ENCODE data around the gene AGBL1. TPM values are rescaled to one million over a fixed set of nuclear protein-coding genes. Genes with fewer than 3 reads are reported as not detected.

The AGBL1 gene
- total and polyA plus RNA-seq, 2 donors (not counting 1 experiment from before 2014, with no cell fraction given): not detected

GRCh38 chr15:86796521-86796920 lies 716.9 kb downstream of the AGBL1 start:
- H3K4me1 ChIP-seq (ENCODE audit: control insufficient read depth in 2 of 2, insufficient read depth in 2 of 2, low read length in 2 of 2): no peaks in the 10 kb centered on the region
- intact Hi-C loops (cut with micrococcal nuclease): no loop called here
- POLR2A ChIA-PET: no interaction called here
- no peaks in the 10 kb centered on the region for H3K9me3 ChIP-seq (ENCODE audit: control extremely low read depth in 1 of 3, control insufficient read depth in 2 of 3, insufficient read depth in 1 of 3, low read length in 2 of 3)
- Mint-ChIP-seq H3K9me3 (ENCODE audit: insufficient read depth) (no peaks in the 10 kb centered on the region), H3K4me3 (no peak overlapping the region), H3K27ac (no peak overlapping the region), H3K27me3 (no peaks in the 10 kb centered on the region), H3K4me1 (no peaks in the 10 kb centered on the region)
- WGBS (ENCODE audit: insufficient coverage): no CpG with 5 or more reads among the region's 1 CpG
- H3K9ac ChIP-seq (ENCODE audit: low read length): no peak overlapping the region
- DNase-seq: no peak
- no peak overlapping the region for H3K27ac ChIP-seq (ENCODE audit: low read length in 2 of 2)
- CTCF ChIA-PET: no interaction called here
- H3K27me3 ChIP-seq (replicated peaks in 1 of 4; ENCODE audit: control extremely low read depth in 1 of 4, control insufficient read depth in 3 of 4, insufficient read depth in 4 of 4, low read length in 3 of 4): no peaks in the 10 kb centered on the region
- no peak overlapping the region for H2AFZ ChIP-seq (ENCODE audit: insufficient read depth, low read depth, low read length, poor library complexity, severe bottlenecking)
- ATAC-seq (ENCODE audit: low read depth): no peak
- no peaks in the 10 kb centered on the region for H3K79me2 ChIP-seq (ENCODE audit: control insufficient read depth, insufficient read depth, low read length)
- H3K4me2 ChIP-seq (replicated peaks; ENCODE audit: low read depth, low read length, poor library complexity, severe bottlenecking): no peak overlapping the region
- no peak for TF ChIP-seq EZH2 (IDR thresholded peaks at IDR 0.05; ENCODE audit: borderline replicate concordance, insufficient read depth, low read depth, low read length, poor library complexity, severe bottlenecking)
- no peak for TF ChIP-seq CTCF (IDR thresholded peaks at IDR 0.05)
- H4K20me1 ChIP-seq (ENCODE audit: control insufficient read depth, insufficient read depth, low read length, poor library complexity, severe bottlenecking): no peaks in the 10 kb centered on the region
- H3K4me3 ChIP-seq (ENCODE audit: control extremely low read depth in 1 of 5, extremely low read depth in 1 of 5, insufficient read depth in 1 of 5, low read depth in 2 of 5, low read length in 4 of 5): no peak overlapping the region
- H3K36me3 ChIP-seq (replicated peaks in 1 of 2; ENCODE audit: control extremely low read depth in 1 of 2, control insufficient read depth in 1 of 2, extremely low read depth in 1 of 2, insufficient read depth in 2 of 2, low read length in 1 of 2): no peaks in the 10 kb centered on the region

GRCh38 chr15:86797135-86797534 lies 717.5 kb downstream of the AGBL1 start:
- Mint-ChIP-seq H3K27me3 (no peaks in the 10 kb centered on the region), H3K9me3 (ENCODE audit: insufficient read depth) (no peaks in the 10 kb centered on the region), H3K4me3 (no peak overlapping the region), H3K4me1 (no peaks in the 10 kb centered on the region), H3K27ac (no peak overlapping the region)
- no peak for DNase-seq
- no peaks in the 10 kb centered on the region for H3K27me3 ChIP-seq (replicated peaks in 1 of 4; ENCODE audit: control extremely low read depth in 1 of 4, control insufficient read depth in 3 of 4, insufficient read depth in 4 of 4, low read length in 3 of 4)
- H2AFZ ChIP-seq (ENCODE audit: insufficient read depth, low read depth, low read length, poor library complexity, severe bottlenecking): no peak overlapping the region
- no peak overlapping the region for H3K9ac ChIP-seq (ENCODE audit: low read length)
- 11% methylated on average over 1 of the region's 3 CpGs for WGBS (ENCODE audit: insufficient coverage)
- H3K4me1 ChIP-seq (ENCODE audit: control insufficient read depth in 2 of 2, insufficient read depth in 2 of 2, low read length in 2 of 2): no peaks in the 10 kb centered on the region
- no peaks in the 10 kb centered on the region for H3K9me3 ChIP-seq (ENCODE audit: control extremely low read depth in 1 of 3, control insufficient read depth in 2 of 3, insufficient read depth in 1 of 3, low read length in 2 of 3)
- H3K36me3 ChIP-seq (replicated peaks in 1 of 2; ENCODE audit: control extremely low read depth in 1 of 2, control insufficient read depth in 1 of 2, extremely low read depth in 1 of 2, insufficient read depth in 2 of 2, low read length in 1 of 2): no peaks in the 10 kb centered on the region
- CTCF ChIA-PET: no interaction called here
- no peak overlapping the region for H3K4me3 ChIP-seq (ENCODE audit: control extremely low read depth in 1 of 5, extremely low read depth in 1 of 5, insufficient read depth in 1 of 5, low read depth in 2 of 5, low read length in 4 of 5)
- no peaks in the 10 kb centered on the region for H4K20me1 ChIP-seq (ENCODE audit: control insufficient read depth, insufficient read depth, low read length, poor library complexity, severe bottlenecking)
- ATAC-seq (ENCODE audit: low read depth): no peak
- intact Hi-C loops (cut with micrococcal nuclease): no loop called here
- H3K79me2 ChIP-seq (ENCODE audit: control insufficient read depth, insufficient read depth, low read length): no peaks in the 10 kb centered on the region
- H3K27ac ChIP-seq (ENCODE audit: low read length in 2 of 2): no peak overlapping the region
- TF ChIP-seq CTCF (IDR thresholded peaks at IDR 0.05): no peak
- TF ChIP-seq EZH2 (IDR thresholded peaks at IDR 0.05; ENCODE audit: borderline replicate concordance, insufficient read depth, low read depth, low read length, poor library complexity, severe bottlenecking): no peak
- no peak overlapping the region for H3K4me2 ChIP-seq (replicated peaks; ENCODE audit: low read depth, low read length, poor library complexity, severe bottlenecking)
- POLR2A ChIA-PET: no interaction called here

All from B cell (primary cell).